SK-N-SH treated with all-trans-retinoic acid at 6 μM for 48 hours (cell line): ENCODE results near the gene ZMIZ1.
A peak's percentile ranks its signal among the peaks of the same experiment; 100 is the strongest.

Experiments
- ATAC-seq: fragments of 200-7000 bp; cut with Tn5 transposase; 3 replicates; pipeline ENCODE4 v1.9.1; 2020; ENCODE audit warnings: mild to moderate bottlenecking, moderate library complexity
- BACH2 ChIP-seq: fragments of 250-450 bp; sonication (Bioruptor Pico); IDR thresholded peaks from 2 replicates; pipeline ENCODE4 v1.9.0; 2021; ENCODE audit warnings: mild to moderate bottlenecking, borderline replicate concordance
- CREB5 ChIP-seq: fragments of 250-450 bp; sonication (Bioruptor Pico); IDR thresholded peaks from 2 replicates; pipeline ENCODE4 v1.5.1; 2020; ENCODE audit warnings: low read depth, mild to moderate bottlenecking, moderate library complexity
- CSDC2 ChIP-seq: fragments of 250-450 bp; sonication (Bioruptor Pico); IDR thresholded peaks from 2 replicates; pipeline ENCODE4 v1.5.0; 2020; ENCODE audit warnings: mild to moderate bottlenecking, moderate library complexity
- CSRNP3 ChIP-seq: fragments of 250-450 bp; sonication (Bioruptor Pico); IDR thresholded peaks from 2 replicates; pipeline ENCODE4 v1.5.1; 2021; ENCODE audit warnings: mild to moderate bottlenecking, moderate library complexity
- ESRRG ChIP-seq: fragments of 250-450 bp; sonication (Bioruptor Pico); IDR thresholded peaks from 2 replicates; pipeline ENCODE4 v1.6.1; 2021; ENCODE audit warnings: mild to moderate bottlenecking
- ISL1 ChIP-seq: fragments of 250-450 bp; sonication (Bioruptor Pico); IDR thresholded peaks from 2 replicates; pipeline ENCODE4 v2.1.2; 2022; ENCODE audit warnings: mild to moderate bottlenecking, moderate library complexity
- PATZ1 ChIP-seq: fragments of 250-450 bp; sonication (Bioruptor Pico); IDR thresholded peaks from 2 replicates; pipeline ENCODE4 v1.8.0; 2020; ENCODE audit warnings: mild to moderate bottlenecking, moderate library complexity, borderline replicate concordance
- POU6F1 ChIP-seq: fragments of 250-450 bp; sonication (Bioruptor Pico); IDR thresholded peaks from 2 replicates; pipeline ENCODE4 v1.8.0; 2021; ENCODE audit warnings: low read depth, mild to moderate bottlenecking, moderate library complexity, borderline replicate concordance
- PPARA ChIP-seq: fragments of 250-450 bp; sonication (Bioruptor Pico); IDR thresholded peaks from 2 replicates; pipeline ENCODE4 v1.5.0; 2020; ENCODE audit warnings: mild to moderate bottlenecking, borderline replicate concordance
- RARB ChIP-seq: fragments of 250-450 bp; sonication (Bioruptor Pico); IDR thresholded peaks from 2 replicates; pipeline ENCODE4 v1.8.0; 2021; ENCODE audit warnings: mild to moderate bottlenecking, moderate library complexity
- SNAI2 ChIP-seq: fragments of 250-450 bp; sonication (Bioruptor Pico); IDR thresholded peaks from 2 replicates; pipeline ENCODE4 v1.5.0; 2020; ENCODE audit warnings: mild to moderate bottlenecking, moderate library complexity
- TCF4 ChIP-seq: fragments of 250-450 bp; sonication (Bioruptor Pico); IDR thresholded peaks from 2 replicates; pipeline ENCODE4 v1.8.0; 2021; ENCODE audit warnings: mild to moderate bottlenecking, moderate library complexity, borderline replicate concordance
- TOX ChIP-seq: fragments of 250-450 bp; sonication (Bioruptor Pico); IDR thresholded peaks from 2 replicates; pipeline ENCODE4 v1.8.0; 2021; ENCODE audit warnings: mild to moderate bottlenecking, moderate library complexity, borderline replicate concordance
- TSHZ2 ChIP-seq: fragments of 250-450 bp; sonication (Bioruptor Pico); IDR thresholded peaks from 2 replicates; pipeline ENCODE4 v1.5.0; 2020; ENCODE audit warnings: mild to moderate bottlenecking, moderate library complexity
- ZFP3 ChIP-seq: fragments of 250-450 bp; sonication (Bioruptor Pico); IDR thresholded peaks from 2 replicates; pipeline ENCODE4 v1.5.0; 2020; ENCODE audit warnings: mild to moderate bottlenecking, moderate library complexity
- ZFP30 ChIP-seq: fragments of 450-650 bp; formaldehyde crosslinking; IDR thresholded peaks from 2 replicates; pipeline ENCODE4 v1.5.0; 2022; ENCODE audit warnings: mild to moderate bottlenecking, moderate library complexity
- ZNF565 ChIP-seq: fragments of 450-650 bp; formaldehyde crosslinking; conservative IDR thresholded peaks from 2 replicates; pipeline ENCODE4 v1.5.0; 2020; ENCODE audit warnings: low read depth, mild to moderate bottlenecking, moderate library complexity
- ZNF70 ChIP-seq: fragments of 450-650 bp; formaldehyde crosslinking; IDR thresholded peaks from 2 replicates; pipeline ENCODE4 v1.5.0; 2020; ENCODE audit warnings: mild to moderate bottlenecking, moderate library complexity
- ZNF8 ChIP-seq: fragments of 450-650 bp; formaldehyde crosslinking; IDR thresholded peaks from 2 replicates; pipeline ENCODE4 v1.5.0; 2020; ENCODE audit warnings: mild to moderate bottlenecking, moderate library complexity

Gene ZMIZ1

GRCh38 chr10:79239924-79240581 lies 171.3 kb downstream of the ZMIZ1 start:
- TF ChIP-seq BACH2 (CRISPR knock-in tag) (no peak), CREB5 (CRISPR knock-in tag) (no peak), CSRNP3 (CRISPR knock-in tag) (no peak), SNAI2 (CRISPR knock-in tag) (no peak), RARB (CRISPR knock-in tag) (no peak), ZNF565 (CRISPR knock-in tag) (no peak), TSHZ2 (CRISPR knock-in tag) (no peak), TOX (CRISPR knock-in tag) (no peak), ZFP30 (no peak), PPARA (CRISPR knock-in tag) (no peak), ZFP3 (CRISPR knock-in tag) (peak; percentile 65; the same call in 1 of the 2 replicates), ZNF70 (peak; percentile 23; the same call in 1 of the 2 replicates), ESRRG (CRISPR knock-in tag) (no peak), PATZ1 (CRISPR knock-in tag) (no peak; the same call in none of the 2 replicates), TCF4 (CRISPR knock-in tag) (no peak; the same call in 1 of the 2 replicates), ISL1 (CRISPR knock-in tag) (0 out of 2 replicates have a peak, but pooled peaks have one; percentile 25), ZNF8 (CRISPR knock-in tag) (no peak; the same call in 1 of the 2 replicates), CSDC2 (CRISPR knock-in tag) (0 out of 2 replicates have a peak, but pooled peaks have one; percentile 66)
- peak; percentile 21 for ATAC-seq

- ATAC-seq, result no peak
- no peak for TF ChIP-seq TCF4 (CRISPR knock-in tag)
- no peak for TF ChIP-seq ESRRG (CRISPR knock-in tag)
- no peak for TF ChIP-seq CSDC2 (CRISPR knock-in tag)
- no peak for TF ChIP-seq PPARA (CRISPR knock-in tag)
- TF ChIP-seq PATZ1 (CRISPR knock-in tag), result no peak
- TF ChIP-seq SNAI2 (CRISPR knock-in tag), result no peak
- TF ChIP-seq ZNF565 (CRISPR knock-in tag), result no peak
- no peak for TF ChIP-seq ZNF8 (CRISPR knock-in tag)
- TF ChIP-seq POU6F1 (CRISPR knock-in tag), result no peak
- no peak for TF ChIP-seq RARB (CRISPR knock-in tag)
- TF ChIP-seq, all 23 proteins: peak for 0
Observed at GRCh38 chr10:79241629-79241989, 172.8 kb downstream of the ZMIZ1 start.
